Glutamatergic neuron (in vitro differentiated cells): Measurements from ENCODE around the gene SMCO4. TPM values are rescaled to one million over a fixed set of nuclear protein-coding genes. Genes with fewer than 3 reads are reported as not detected.

ENCODE experiments used
- DNase-seq: peaks from one replicate; pipeline ENCODE4 v3.0.0; 2022
- H3K27ac Mint-ChIP-seq: one replicate; pipeline ENCODE4 v1.8.0; 2020; ENCODE audit warnings: mild to moderate bottlenecking, mixed read lengths, inconsistent platforms; ENCODE audit not compliant: unreplicated experiment
- H3K27me3 Mint-ChIP-seq: one replicate; pipeline ENCODE4 v1.8.0; 2020; ENCODE audit warnings: mild to moderate bottlenecking, moderate library complexity, mixed read lengths, inconsistent platforms; ENCODE audit not compliant: unreplicated experiment
- H3K36me3 Mint-ChIP-seq: one replicate; pipeline ENCODE4 v1.8.0; 2020; ENCODE audit warnings: mild to moderate bottlenecking, mixed read lengths, inconsistent platforms; ENCODE audit not compliant: unreplicated experiment
- H3K4me1 Mint-ChIP-seq: one replicate; pipeline ENCODE4 v1.8.0; 2020; ENCODE audit warnings: mild to moderate bottlenecking, low read depth, mixed read lengths, inconsistent platforms; ENCODE audit not compliant: unreplicated experiment
- H3K4me3 Mint-ChIP-seq: one replicate; pipeline ENCODE4 v1.8.0; 2020; ENCODE audit warnings: mild to moderate bottlenecking, mixed read lengths, inconsistent platforms; ENCODE audit not compliant: unreplicated experiment
- H3K9me3 Mint-ChIP-seq: one replicate; pipeline ENCODE4 v1.8.0; 2020; ENCODE audit warnings: mild to moderate bottlenecking, moderate library complexity, mixed read lengths, inconsistent platforms; ENCODE audit not compliant: unreplicated experiment
- CTCF ChIP-seq: fragments of 200-600 bp; sonication (generic); IDR thresholded peaks from one replicate; pipeline ENCODE4 v1.5.0; 2021; ENCODE audit not compliant: partially characterized antibody, unreplicated experiment
- total RNA-seq: library from RNA; stranded (reverse); fragmentation: NEBNext Ultra II Directional; extraction: Animal tissue kit (Norgen Biotek cat#: 25700); gene quantifications from one replicate; pipeline ENCODE4 v1.2.1, GENCODE V29; 2021; ENCODE audit not compliant: unreplicated experiment

Gene SMCO4
- total RNA-seq, 1 donor from 2014 or later: 3.0 TPM

- DNase-seq: peak; percentile 30
- no peaks in the 10 kb centered on the region for H3K36me3 Mint-ChIP-seq
- peaks cover 4% of the 10 kb centered on the region for H3K9me3 Mint-ChIP-seq
- no peak overlapping the region for H3K27ac Mint-ChIP-seq
- H3K4me1 Mint-ChIP-seq: peaks cover 6% of the 10 kb centered on the region
- H3K27me3 Mint-ChIP-seq: peaks cover 1% of the 10 kb centered on the region
- H3K4me3 Mint-ChIP-seq: peak overlapping the region; percentile 82
- TF ChIP-seq CTCF: no peak
Measured at GRCh38 chr11:93541884-93542810, 1.0 kb downstream of the SMCO4 start.

- DNase-seq: no peak
- TF ChIP-seq CTCF: no peak
- peaks cover 4% of the 10 kb centered on the region for H3K9me3 Mint-ChIP-seq
- H3K36me3 Mint-ChIP-seq: no peaks in the 10 kb centered on the region
- peaks cover 2% of the 10 kb centered on the region for H3K27me3 Mint-ChIP-seq
- H3K27ac Mint-ChIP-seq: no peak overlapping the region
- peaks cover 11% of the 10 kb centered on the region for H3K4me1 Mint-ChIP-seq
- H3K4me3 Mint-ChIP-seq: no peak overlapping the region
Measured at GRCh38 chr11:93540896-93541553, 2.2 kb downstream of the SMCO4 start.

DNA sequence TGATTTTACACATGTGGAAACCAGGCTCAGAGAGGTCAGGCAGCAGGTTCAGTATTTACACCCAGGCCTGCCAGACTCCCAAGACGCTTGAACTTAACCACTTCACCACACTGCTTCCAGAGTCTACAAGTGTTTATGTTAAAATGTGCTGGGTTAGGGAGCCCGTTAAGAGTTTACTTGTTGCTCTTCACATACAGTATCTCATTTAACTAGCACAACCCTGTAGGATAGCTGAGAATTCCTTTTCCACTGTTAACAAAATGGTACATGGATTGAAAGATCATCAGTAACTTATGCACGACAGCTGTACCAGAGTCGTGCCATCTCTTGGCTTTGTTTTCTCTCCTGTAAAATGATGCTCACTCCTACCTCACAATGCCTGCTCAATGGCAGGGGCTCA, 2.9 kb downstream of the SMCO4 start:
- no peaks in the 10 kb centered on the region for H3K36me3 Mint-ChIP-seq
- DNase-seq: no peak
- H3K27me3 Mint-ChIP-seq: peaks cover 2% of the 10 kb centered on the region
- no peak overlapping the region for H3K27ac Mint-ChIP-seq
- H3K4me3 Mint-ChIP-seq: no peak overlapping the region
- no peak for TF ChIP-seq CTCF
- peaks cover 18% of the 10 kb centered on the region for H3K4me1 Mint-ChIP-seq
- H3K9me3 Mint-ChIP-seq: peaks cover 4% of the 10 kb centered on the region

GRCh38 chr11:93537767-93538261, 5.4 kb downstream of the SMCO4 start:
- Mint-ChIP-seq H3K27me3 (peaks cover 2% of the 10 kb centered on the region), H3K9me3 (peaks cover 3% of the 10 kb centered on the region), H3K4me1 (peaks cover 34% of the 10 kb centered on the region), H3K4me3 (no peak overlapping the region), H3K36me3 (no peaks in the 10 kb centered on the region), H3K27ac (no peak overlapping the region)
- no peak for TF ChIP-seq CTCF
- no peak for DNase-seq
